ENCODE data around the gene HNF1A. TPM values are rescaled to one million over a fixed set of nuclear protein-coding genes. Genes with fewer than 3 reads are reported as not detected.

Gene HNF1A
- polyA plus RNA-seq, 3 donors = 0.03 TPM; not detected in 2

DNA sequence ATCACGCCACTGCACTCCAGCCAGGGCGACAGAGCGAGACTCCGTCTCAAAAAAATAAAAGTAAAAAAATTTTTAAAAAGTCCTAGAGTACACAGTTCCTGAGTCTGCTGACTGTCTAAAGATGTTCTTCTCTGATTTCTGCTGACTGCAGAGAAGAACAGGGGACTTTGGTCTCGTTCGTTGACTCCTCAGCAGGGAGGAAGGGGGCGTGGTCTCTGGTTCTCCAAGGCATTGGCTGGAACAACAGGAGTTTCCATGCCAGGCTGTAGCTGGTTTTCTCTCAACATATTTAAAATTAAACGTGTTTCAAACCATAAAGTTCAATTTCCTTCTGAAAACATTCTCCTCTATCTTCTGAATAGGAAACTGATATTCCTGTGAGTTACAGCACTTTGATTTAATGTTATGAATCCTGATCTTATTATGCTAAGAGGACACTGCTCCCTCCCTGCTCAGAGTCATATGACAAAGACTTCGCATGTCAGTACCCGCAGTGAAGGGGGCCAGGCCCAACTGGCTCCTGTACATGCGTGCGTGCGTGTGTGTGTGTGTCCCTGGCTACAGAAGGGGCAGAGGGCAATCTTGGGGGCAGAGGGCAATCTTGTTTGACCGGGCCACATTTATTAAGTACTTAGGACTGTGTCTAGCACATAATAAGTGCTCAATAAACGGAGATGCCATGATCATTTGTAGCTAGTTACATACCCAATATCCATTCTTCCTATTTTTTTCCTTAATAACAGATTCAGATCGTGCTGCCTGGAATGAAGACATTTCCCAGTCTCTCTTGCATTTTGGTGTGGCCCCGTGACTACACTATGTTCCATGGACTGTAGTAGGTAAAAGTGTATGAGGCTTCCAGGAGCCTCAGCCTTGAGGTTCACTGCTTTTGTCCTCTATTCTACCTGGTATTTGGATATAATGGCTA, 16.5 kb upstream of the HNF1A start:
- Mint-ChIP-seq H3K27me3 (ENCODE audit: low read depth in 3 of 3) (peaks cover 1 to 4% (median 2%) of the 10 kb centered on the region in 3 donors), H3K4me1 (peaks cover 6% of the 10 kb centered on the region), H3K36me3 (no peaks in the 10 kb centered on the region), H3K27ac (no peak overlapping the region), H3K9me3 (no peaks in the 10 kb centered on the region), H3K4me3 (no peak overlapping the region)
- H3K9ac ChIP-seq (ENCODE audit: insufficient read depth, low read length, poor library complexity, severe bottlenecking) = no peak overlapping the region
- TF ChIP-seq, protein P1, sequence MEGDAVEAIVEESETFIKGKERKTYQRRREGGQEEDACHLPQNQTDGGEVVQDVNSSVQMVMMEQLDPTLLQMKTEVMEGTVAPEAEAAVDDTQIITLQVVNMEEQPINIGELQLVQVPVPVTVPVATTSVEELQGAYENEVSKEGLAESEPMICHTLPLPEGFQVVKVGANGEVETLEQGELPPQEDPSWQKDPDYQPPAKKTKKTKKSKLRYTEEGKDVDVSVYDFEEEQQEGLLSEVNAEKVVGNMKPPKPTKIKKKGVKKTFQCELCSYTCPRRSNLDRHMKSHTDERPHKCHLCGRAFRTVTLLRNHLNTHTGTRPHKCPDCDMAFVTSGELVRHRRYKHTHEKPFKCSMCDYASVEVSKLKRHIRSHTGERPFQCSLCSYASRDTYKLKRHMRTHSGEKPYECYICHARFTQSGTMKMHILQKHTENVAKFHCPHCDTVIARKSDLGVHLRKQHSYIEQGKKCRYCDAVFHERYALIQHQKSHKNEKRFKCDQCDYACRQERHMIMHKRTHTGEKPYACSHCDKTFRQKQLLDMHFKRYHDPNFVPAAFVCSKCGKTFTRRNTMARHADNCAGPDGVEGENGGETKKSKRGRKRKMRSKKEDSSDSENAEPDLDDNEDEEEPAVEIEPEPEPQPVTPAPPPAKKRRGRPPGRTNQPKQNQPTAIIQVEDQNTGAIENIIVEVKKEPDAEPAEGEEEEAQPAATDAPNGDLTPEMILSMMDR (IDR thresholded peaks at IDR 0.05) = no peak
- H3K9me3 ChIP-seq (replicated peaks in 1 of 2; ENCODE audit: control insufficient read depth in 1 of 2, insufficient read depth in 1 of 2, low read length in 2 of 2) = no peaks in the 10 kb centered on the region
- no peak overlapping the region for H2AFZ ChIP-seq (ENCODE audit: insufficient read depth, low read depth, low read length, poor library complexity, severe bottlenecking)
- no peak overlapping the region for H3K4me2 ChIP-seq (replicated peaks; ENCODE audit: extremely low read depth, low read length, poor library complexity, severe bottlenecking)
- H3K36me3 ChIP-seq (replicated peaks in 1 of 2; ENCODE audit: control insufficient read depth in 1 of 2, insufficient read depth in 2 of 2, low read length in 2 of 2) = no peaks in the 10 kb centered on the region
- no peak for DNase-seq
- H3K79me2 ChIP-seq (ENCODE audit: insufficient read depth, low read length) = no peaks in the 10 kb centered on the region
- intact Hi-C loops (cut with micrococcal nuclease) = no loop called here
- WGBS (ENCODE audit: insufficient coverage) = 64% methylated on average over 6 of the region's 17 CpGs
- no peaks in the 10 kb centered on the region for H4K20me1 ChIP-seq (ENCODE audit: insufficient read depth, low read length)
- no peak overlapping the region for H3K4me3 ChIP-seq (replicated peaks in 1 of 3; ENCODE audit: low read depth in 2 of 3, low read length in 3 of 3)
- no peak overlapping the region for H3K27ac ChIP-seq (ENCODE audit: low read depth in 1 of 2, low read length in 2 of 2)
- H3K27me3 ChIP-seq (ENCODE audit: control insufficient read depth in 2 of 2, insufficient read depth in 2 of 2, low read length in 2 of 2) = no peaks in the 10 kb centered on the region
- H3K4me1 ChIP-seq (ENCODE audit: control insufficient read depth in 1 of 2, insufficient read depth in 2 of 2, low read length in 2 of 2) = no peaks in the 10 kb centered on the region

DNA sequence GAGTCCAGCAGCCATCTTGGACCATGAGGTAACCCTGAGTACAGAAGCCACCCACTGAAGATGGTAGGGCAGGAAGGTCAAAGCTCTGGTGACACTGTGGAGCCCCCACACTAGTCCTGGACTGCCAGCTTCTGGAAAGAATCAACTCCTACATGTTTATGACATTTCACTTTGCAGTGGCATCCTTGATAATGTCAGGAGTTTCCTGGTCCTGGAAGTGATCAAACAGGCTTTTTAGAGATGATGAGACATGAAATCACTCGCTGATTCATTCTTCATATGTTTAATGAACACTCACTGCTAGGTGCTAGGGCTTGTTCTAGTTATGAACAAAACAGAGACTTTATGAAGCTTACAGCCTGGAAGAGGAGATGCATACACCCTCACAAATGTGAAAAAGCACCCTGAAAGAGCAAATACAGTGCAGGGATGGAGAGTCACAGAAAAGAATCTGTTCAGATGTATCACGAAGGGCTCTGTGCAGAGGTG, 15.8 kb upstream of the HNF1A start:
- H3K27ac Mint-ChIP-seq = no peak overlapping the region
- TF ChIP-seq, protein P1 (IDR thresholded peaks at IDR 0.05) = no peak
- peaks cover 3% of the 10 kb centered on the region for H3K4me1 Mint-ChIP-seq
- Histone ChIP-seq H3K36me3 (replicated peaks in 1 of 2; ENCODE audit: control insufficient read depth in 1 of 2, insufficient read depth in 2 of 2, low read length in 2 of 2) (no peaks in the 10 kb centered on the region), H3K4me1 (ENCODE audit: control insufficient read depth in 1 of 2, insufficient read depth in 2 of 2, low read length in 2 of 2) (no peaks in the 10 kb centered on the region), H3K9ac (ENCODE audit: insufficient read depth, low read length, poor library complexity, severe bottlenecking) (no peak overlapping the region), H4K20me1 (ENCODE audit: insufficient read depth, low read length) (no peaks in the 10 kb centered on the region), H3K4me3 (replicated peaks in 1 of 3; ENCODE audit: low read depth in 2 of 3, low read length in 3 of 3) (no peak overlapping the region), H2AFZ (ENCODE audit: insufficient read depth, low read depth, low read length, poor library complexity, severe bottlenecking) (no peak overlapping the region), H3K4me2 (replicated peaks; ENCODE audit: extremely low read depth, low read length, poor library complexity, severe bottlenecking) (no peak overlapping the region), H3K9me3 (replicated peaks in 1 of 2; ENCODE audit: control insufficient read depth in 1 of 2, insufficient read depth in 1 of 2, low read length in 2 of 2) (no peaks in the 10 kb centered on the region), H3K27me3 (ENCODE audit: control insufficient read depth in 2 of 2, insufficient read depth in 2 of 2, low read length in 2 of 2) (no peaks in the 10 kb centered on the region), H3K79me2 (ENCODE audit: insufficient read depth, low read length) (no peaks in the 10 kb centered on the region), H3K27ac (ENCODE audit: low read depth in 1 of 2, low read length in 2 of 2) (no peak overlapping the region)
- no peak for DNase-seq
- H3K36me3 Mint-ChIP-seq = no peaks in the 10 kb centered on the region
- intact Hi-C loops (cut with micrococcal nuclease) = no loop called here
- peaks cover 1 to 4% (median 3%) of the 10 kb centered on the region in 3 donors for H3K27me3 Mint-ChIP-seq (ENCODE audit: low read depth in 3 of 3)
- H3K9me3 Mint-ChIP-seq = no peaks in the 10 kb centered on the region
- no peak overlapping the region for H3K4me3 Mint-ChIP-seq
- 83% methylated on average over 1 of the region's 2 CpGs for WGBS (ENCODE audit: insufficient coverage)

Measured in CD14-positive monocyte (primary cell).